T-helper 22 cell (primary cell): ENCODE results near the gene NKAIN2.

ENCODE experiments used
- DNase-seq: peaks from one replicate; pipeline ENCODE4 v3.0.0-alpha.2; 2020; ENCODE audit warnings: low read depth

NKAIN2 gene

GRCh38 chr6:124769811-124770544 is 966.3 kb downstream of the NKAIN2 start:
- DNase-seq, result no peak

DNA sequence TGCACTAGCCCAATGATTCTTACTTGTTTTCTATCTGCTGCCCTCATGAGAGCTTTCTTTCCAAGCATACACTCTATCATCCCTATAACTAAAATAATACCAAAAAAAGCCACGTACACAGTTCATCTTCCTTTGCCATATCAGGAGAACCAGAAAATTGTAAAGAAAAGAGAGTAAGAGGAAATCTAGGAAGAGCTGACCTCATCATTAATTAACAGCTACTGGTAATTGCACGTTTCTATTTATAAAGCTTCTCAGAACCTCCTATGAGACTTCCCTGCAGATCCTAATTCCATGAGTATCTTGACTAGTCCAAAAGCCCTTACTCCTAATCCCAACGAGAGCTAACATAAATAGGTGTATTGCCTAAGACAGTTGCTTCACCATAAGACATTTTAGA is 967.1 kb downstream of the NKAIN2 start:
- DNase-seq, result no peak

- DNase-seq, result no peak
These were observed 969.2 kb downstream of the NKAIN2 start for GRCh38 chr6:124772733-124773319.

DNA sequence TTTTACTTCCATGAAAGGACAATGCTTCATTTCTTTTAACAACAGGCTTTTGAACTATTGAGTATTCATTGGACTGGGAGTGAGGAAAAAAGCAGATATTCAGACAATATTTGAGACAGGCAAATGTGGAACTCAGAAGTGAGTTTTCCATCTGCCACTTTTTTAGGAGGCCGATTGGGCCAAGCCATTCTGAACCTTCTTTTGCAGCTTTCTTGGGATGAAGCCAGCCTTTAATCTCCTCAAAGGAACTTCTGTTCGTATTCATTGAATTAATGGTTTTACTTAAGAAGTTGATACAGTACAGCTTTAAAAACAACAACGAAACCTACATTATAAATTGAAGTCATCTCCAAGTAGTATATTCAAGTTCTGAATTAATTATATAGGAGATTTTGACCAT is 971.5 kb downstream of the NKAIN2 start:
- no peak for DNase-seq

DNA sequence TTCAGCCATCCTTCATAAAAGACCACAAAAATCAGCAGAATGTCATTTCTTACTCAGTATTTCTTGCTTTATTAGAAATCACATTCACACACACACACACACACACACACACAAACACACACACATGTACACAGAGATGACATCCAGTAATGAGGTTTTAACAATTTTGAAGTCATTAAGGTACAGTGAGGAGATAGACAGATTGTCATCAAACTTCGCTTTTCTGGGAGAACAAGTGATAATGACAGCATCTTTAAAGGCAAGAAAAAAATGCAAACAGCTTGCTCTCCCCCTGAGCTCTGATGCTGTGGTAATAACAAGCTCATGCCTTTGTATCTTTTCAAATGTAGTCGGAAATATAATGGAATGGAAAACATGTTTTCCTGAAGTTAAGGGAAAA is 974.2 kb downstream of the NKAIN2 start:
- no peak for DNase-seq

- DNase-seq, result no peak
These were observed 977.0 kb downstream of the NKAIN2 start for GRCh38 chr6:124780623-124781022.

DNA sequence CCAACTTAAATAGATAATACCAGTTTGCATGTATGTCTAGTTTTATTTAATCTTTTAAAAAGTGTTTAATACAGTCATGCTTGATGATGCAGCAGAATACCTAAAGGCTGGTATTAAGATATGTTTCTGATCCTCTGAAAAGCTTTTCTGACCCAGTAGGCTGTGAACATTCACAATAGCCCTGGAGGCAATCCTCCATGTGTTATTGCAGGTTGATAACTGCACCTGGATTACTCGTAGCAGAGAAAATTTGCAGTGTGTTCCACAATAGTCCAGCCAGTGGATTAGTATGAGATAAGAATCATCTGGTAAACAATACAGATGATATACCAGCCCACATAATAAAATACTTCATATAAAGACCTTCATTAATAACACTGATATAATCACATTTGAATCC is 979.7 kb downstream of the NKAIN2 start:
- no peak for DNase-seq

DNA sequence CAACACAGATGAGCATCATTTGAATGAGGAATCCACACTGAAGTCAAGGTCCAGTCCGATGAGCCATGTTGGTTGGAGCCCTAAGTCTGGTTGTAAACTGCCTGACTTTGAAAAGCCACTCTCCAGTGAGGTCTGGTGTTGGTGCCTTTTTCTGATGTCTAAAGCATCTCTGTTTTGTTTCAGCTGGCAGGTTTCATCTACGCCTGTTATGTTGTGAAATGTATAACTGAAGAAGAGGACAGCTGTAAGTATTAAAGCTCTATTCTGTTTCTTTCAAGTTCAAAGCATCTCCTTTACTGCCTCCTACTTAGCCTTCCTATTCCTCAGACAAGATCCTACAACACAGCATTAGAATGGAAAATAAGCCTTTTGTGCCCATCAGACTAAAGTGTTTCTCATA is 987.5 kb downstream of the NKAIN2 start:
- DNase-seq, result no peak

- DNase-seq, result no peak
These were observed 988.7 kb downstream of the NKAIN2 start for GRCh38 chr6:124792386-124792785.

- no peak for DNase-seq
These were observed 989.7 kb downstream of the NKAIN2 start for GRCh38 chr6:124793398-124793797.

DNA sequence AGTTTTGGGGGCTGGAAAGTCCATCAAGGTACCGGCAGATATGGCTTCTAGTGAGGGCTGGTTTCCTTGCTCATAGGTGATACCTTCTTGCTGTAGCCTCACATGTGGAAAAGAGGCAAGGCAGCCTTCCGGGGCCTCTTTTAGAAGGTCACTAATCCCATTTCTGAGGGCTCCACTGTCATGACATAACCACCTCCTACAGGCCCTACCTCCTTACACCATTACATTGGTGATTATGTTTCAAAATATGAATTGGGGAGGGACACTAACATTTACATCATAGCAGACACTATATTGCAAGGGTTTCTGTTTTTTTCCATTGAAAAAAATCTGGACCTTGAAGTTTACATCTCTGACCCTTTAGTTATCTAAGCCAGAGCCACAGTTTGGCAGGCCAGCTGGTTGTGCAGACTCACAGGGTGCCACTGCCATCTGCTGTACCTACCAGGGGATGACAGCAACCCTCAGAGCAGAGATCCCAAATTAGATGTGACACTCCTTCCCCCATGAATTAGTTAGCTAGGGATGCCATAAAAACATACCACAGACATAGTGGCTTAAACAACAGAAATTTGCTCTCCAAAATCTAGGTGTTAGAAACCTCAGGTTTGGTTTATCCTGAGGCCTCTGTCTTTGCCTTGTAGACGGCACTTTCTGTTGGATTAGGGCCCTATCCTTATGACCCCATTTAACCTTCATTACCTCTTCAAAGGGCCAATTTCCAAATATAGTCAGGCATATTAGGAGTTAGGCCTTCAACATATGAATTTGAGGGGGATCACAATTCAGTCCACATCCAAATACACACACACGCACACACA is 992.2 kb downstream of the NKAIN2 start:
- DNase-seq, result no peak

DNA sequence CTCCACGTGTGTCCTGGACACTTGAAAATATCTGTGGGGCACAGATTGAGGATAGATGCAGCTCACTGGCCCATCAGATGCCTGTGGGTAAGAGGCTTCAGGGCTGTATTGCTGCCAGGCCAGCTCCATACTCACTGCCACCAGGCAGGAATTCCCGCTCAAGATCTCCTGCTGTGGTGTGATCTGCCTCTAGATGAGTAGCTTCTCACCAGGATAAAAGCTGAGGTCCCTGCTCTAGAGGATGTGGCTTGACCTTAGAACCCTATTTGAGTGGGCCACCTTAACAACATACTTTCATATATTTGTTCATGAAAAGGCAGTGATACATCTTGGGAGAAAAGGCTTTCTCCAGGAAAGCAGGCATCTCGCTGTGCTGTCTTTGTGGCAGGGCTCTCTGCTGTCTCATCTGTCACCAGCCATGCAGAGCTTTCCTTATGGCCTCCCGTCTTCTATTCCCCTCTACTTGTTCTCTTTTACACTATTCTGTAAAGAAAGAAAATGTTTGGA is 992.9 kb downstream of the NKAIN2 start:
- no peak for DNase-seq

DNA sequence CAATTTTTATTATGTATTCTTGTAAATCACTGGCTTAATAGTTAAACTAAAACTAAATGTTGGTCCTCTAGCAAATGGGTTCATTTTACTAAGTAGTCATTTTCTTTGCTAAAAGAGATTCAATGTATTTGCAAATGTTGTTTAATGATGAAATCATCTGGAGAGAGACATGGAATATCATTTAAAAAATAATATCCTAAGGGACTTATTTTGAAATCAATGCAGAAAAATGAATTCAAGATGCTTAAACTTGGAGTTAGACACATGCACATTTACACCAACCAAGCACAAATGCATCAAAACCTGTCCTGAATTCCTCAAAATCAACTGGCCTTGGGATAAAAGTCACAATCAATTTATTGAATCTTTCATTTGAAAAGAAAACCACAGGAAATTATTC is 993.6 kb downstream of the NKAIN2 start:
- no peak for DNase-seq

GRCh38 chr6:124798942-124799496 is 995.4 kb downstream of the NKAIN2 start:
- DNase-seq, result no peak

- DNase-seq, result no peak
These were observed 996.0 kb downstream of the NKAIN2 start for GRCh38 chr6:124799638-124800037.

DNA sequence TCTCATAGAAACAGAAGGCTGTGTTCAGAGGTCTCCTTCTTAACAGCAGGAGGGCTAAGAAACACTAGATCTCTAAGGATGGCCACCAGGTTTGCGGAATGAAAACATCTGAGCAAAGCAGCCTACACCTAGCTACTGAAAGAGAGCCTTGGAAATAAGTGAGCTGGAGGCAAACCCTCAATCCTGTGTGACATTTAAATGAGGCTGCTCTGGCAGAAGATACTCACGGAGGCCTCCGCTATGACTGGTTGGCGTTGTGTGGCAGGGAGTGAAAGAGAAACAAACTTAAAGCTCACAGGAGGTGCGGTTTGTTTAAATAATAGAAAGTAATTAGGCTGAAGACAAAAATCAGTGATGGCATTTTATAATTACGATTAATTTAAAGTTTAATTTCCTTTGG is 996.6 kb downstream of the NKAIN2 start:
- no peak for DNase-seq

- no peak for DNase-seq
These were observed 1008.4 kb downstream of the NKAIN2 start for GRCh38 chr6:124812067-124812466.

GRCh38 chr6:124819346-124819745 is 1015.7 kb downstream of the NKAIN2 start:
- no peak for DNase-seq

GRCh38 chr6:124822204-124822613 is 1018.5 kb downstream of the NKAIN2 start:
- DNase-seq, result no peak

DNA sequence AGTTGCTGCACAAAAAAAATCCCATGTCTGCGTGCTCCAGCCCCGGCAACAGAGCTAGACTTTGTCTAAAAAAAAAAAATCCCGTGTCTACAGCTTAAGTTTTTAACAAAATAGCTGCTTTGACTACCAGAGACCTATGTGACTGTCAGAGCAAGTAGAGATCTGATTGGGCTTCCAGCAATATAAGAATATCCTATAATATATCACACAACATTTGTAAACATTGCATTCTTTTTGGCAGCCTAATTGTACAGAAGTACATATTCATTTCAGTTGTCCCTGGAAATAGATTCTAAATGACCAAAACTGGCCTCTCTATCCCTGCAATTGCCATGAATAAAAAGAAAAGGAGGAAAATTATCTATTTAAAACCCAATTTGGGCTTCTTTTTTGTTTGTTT is 1019.1 kb downstream of the NKAIN2 start:
- no peak for DNase-seq

- no peak for DNase-seq
These were observed 1019.8 kb downstream of the NKAIN2 start for GRCh38 chr6:124823240-124824111.

- DNase-seq, result no peak
These were observed 1021.9 kb downstream of the NKAIN2 start for GRCh38 chr6:124825564-124825963.
